Stomach (tissue), 9 donors: ENCODE measurements around the gene WT1. TPM values are rescaled to one million over a fixed set of nuclear protein-coding genes. Genes with fewer than 3 reads are reported as not detected.
"Not testable (repeated sequence)": the region's sequence is repeated elsewhere in the genome, so short reads cannot be mapped to it uniquely, and the experiment has no call there.

Source experiments
- DNase-seq, 2 donors: peaks; one replicate each; pipeline versions ENCODE4 v3.0.0 to v3.0.0-alpha.2; 2013 to 2019
- H3K27ac ChIP-seq, 5 donors: fragments of 200-600 bp in 4 of 5; sonication (generic) in 4 of 5; one replicate each; pipeline ENCODE4 v1.5.1; 2013 to 2019; ENCODE audit warnings: mild to moderate bottlenecking in 1 of 5, moderate library complexity in 1 of 5
- H3K27me3 ChIP-seq, 3 donors: fragments of 200-600 bp; sonication (generic); one replicate each; pipeline ENCODE4 v1.5.1; 2017 to 2019; ENCODE audit warnings: mixed run types in 1 of 3
- H3K36me3 ChIP-seq, 4 donors: fragments of 200-600 bp; sonication (generic); 1 replicate in 3 of 4; 2 replicates in 1 of 4; pipeline ENCODE4 v1.5.1; 2016 to 2019
- H3K4me1 ChIP-seq, 4 donors: fragments of 200-600 bp; sonication (generic); one replicate each; pipeline ENCODE4 v1.5.1; 2016 to 2019
- H3K4me3 ChIP-seq, 4 donors: fragments of 200-600 bp; sonication (generic) in 3 of 4; one replicate each; pipeline ENCODE4 v1.5.1; 2016 to 2019; ENCODE audit warnings: mild to moderate bottlenecking in 1 of 4
- H3K9me3 ChIP-seq, 4 donors: fragments of 200-600 bp; sonication (generic); one replicate each; pipeline ENCODE4 v1.5.1; 2016 to 2019
- EP300 ChIP-seq: sonication (generic); formaldehyde crosslinking; IDR thresholded peaks from one replicate; pipeline ENCODE4 v1.6.1; 2017; ENCODE audit warnings: antibody characterized with exemption
- POLR2A ChIP-seq, 4 donors: fragments of 450-650 bp; IDR thresholded peaks; one replicate each; pipeline ENCODE4 v1.6.1; 2016; ENCODE audit warnings: antibody characterized with exemption in 4 of 4, control low read depth in 2 of 4, mild to moderate bottlenecking in 1 of 4, moderate library complexity in 1 of 4
- POLR2AphosphoS5 ChIP-seq, 3 donors: sonication (generic); formaldehyde crosslinking; IDR thresholded peaks; one replicate each; pipeline ENCODE4 v1.6.1; 2016; ENCODE audit warnings: antibody characterized with exemption in 3 of 3
- WGBS, 5 donors: extraction: QIAGEN DNeasy Blood & Tissue Kit in 3 of 5; methylation state at CpG; one replicate each; pipeline versions ENCODE4 v1.1.5 to v1.1.7; 2013 to 2018; 5-methylcytosine and 5-hydroxymethylcytosine counted together
- intact Hi-C: fragments of 100-400 bp; cut with DNase I; formaldehyde crosslinking; loops from one replicate; pipeline ENCODE4 v1.15.1; 2023; ENCODE audit warnings: low total_unique reads
- polyA plus RNA-seq, 3 donors: library from polyadenylated mRNA; stranded (reverse); fragments of 200-250 nt; gene quantifications; one replicate each; pipeline ENCODE4 v1.2.3, GENCODE V29; 2013
- total RNA-seq, 5 donors: library from RNA; depleted of rRNA; stranded (reverse); fragments of >200 nt; gene quantifications; one replicate each; pipeline versions ENCODE4 v1.1.0 to v1.2.3, GENCODE V29; 2014 to 2016
- TF ChIP-seq, protein P1 (sequence below), 7 experiments: fragments of 450-650 bp in 4 of 7; fragments of 200-600 bp in 3 of 7; sonication (generic) in 3 of 7; IDR thresholded peaks; one replicate each; pipeline ENCODE4 v1.5.1; 2016 to 2019; ENCODE audit warnings: antibody characterized with exemption in 7 of 7, control low read depth in 2 of 7, mild to moderate bottlenecking in 1 of 7
- donor health status: healthy with polysubstance abuse.
- donor health status: Bipolar disorder and iron deficiency.
- donor health status: healthy.

WT1 gene
- total and polyA plus RNA-seq, 8 donors, result 0.31 to 3.1 TPM; not detected in 6

DNA sequence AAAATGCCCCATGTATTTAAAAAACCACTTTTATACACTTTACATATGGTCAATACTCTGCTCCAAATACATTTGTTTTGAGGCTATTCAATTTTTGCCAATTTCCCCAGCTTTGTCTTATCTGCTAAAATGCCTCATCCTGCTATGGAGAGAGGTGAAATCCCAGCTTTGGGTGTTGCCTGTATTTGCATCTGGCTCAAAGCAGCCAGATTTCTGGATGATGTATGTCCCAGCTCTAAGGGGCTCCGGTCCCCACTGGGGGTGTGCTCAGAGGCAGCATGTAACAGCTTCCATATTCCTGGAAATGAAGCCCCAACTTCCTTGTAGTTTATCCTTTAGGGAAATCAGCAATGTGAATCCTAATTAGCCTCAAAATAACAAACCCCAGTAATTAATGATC lies 59.5 kb downstream of the WT1 start:
- TF ChIP-seq POLR2A (IDR thresholded peaks at IDR 0.05) (no peak), POLR2AphosphoS5 (IDR thresholded peaks at IDR 0.05) (no peak), EP300 (no peak)
- TF ChIP-seq, protein P1, sequence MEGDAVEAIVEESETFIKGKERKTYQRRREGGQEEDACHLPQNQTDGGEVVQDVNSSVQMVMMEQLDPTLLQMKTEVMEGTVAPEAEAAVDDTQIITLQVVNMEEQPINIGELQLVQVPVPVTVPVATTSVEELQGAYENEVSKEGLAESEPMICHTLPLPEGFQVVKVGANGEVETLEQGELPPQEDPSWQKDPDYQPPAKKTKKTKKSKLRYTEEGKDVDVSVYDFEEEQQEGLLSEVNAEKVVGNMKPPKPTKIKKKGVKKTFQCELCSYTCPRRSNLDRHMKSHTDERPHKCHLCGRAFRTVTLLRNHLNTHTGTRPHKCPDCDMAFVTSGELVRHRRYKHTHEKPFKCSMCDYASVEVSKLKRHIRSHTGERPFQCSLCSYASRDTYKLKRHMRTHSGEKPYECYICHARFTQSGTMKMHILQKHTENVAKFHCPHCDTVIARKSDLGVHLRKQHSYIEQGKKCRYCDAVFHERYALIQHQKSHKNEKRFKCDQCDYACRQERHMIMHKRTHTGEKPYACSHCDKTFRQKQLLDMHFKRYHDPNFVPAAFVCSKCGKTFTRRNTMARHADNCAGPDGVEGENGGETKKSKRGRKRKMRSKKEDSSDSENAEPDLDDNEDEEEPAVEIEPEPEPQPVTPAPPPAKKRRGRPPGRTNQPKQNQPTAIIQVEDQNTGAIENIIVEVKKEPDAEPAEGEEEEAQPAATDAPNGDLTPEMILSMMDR (IDR thresholded peaks at IDR 0.05), result no peak
- Histone ChIP-seq H3K27me3 (peaks cover 0 to 34% (median 0%) of the 10 kb centered on the region in 3 donors), H3K4me1 (no peaks in the 10 kb centered on the region), H3K4me3 (no peak overlapping the region), H3K27ac (no peak overlapping the region), H3K9me3 (peaks cover 0 to 21% (median 7%) of the 10 kb centered on the region in 4 donors), H3K36me3 (no peaks in the 10 kb centered on the region)
- WGBS, 5 donors, result 17 to 71% (median 67%) methylated on average over 1 of the region's 1 CpG
- intact Hi-C loops, result no loop called here
- peak in 1 of 2 donors; percentile 76 for DNase-seq

- H3K4me1 ChIP-seq, result no peaks in the 10 kb centered on the region
- 36 to 53% (median 37%) methylated on average over 13 of the region's 13 CpGs for WGBS, 5 donors
- TF ChIP-seq EP300, result no peak
- no peak for TF ChIP-seq POLR2AphosphoS5 (IDR thresholded peaks at IDR 0.05)
- TF ChIP-seq, protein P1 (IDR thresholded peaks at IDR 0.05), result no peak
- TF ChIP-seq POLR2A (IDR thresholded peaks at IDR 0.05), result no peak
Observed at GRCh38 chr11:32374261-32374711, 61.1 kb downstream of the WT1 start.

GRCh38 chr11:32369987-32370386 lies 65.4 kb downstream of the WT1 start:
- H3K9me3 ChIP-seq, result peaks cover 7 to 20% (median 15%) of the 10 kb centered on the region in 4 donors
- H3K4me3 ChIP-seq, H3K4me1 ChIP-seq, DNase-seq, H3K27me3 ChIP-seq, intact Hi-C loops, H3K27ac ChIP-seq, H3K36me3 ChIP-seq: not testable (repeated sequence)

More at GRCh38 chr11:32374261-32374711, 61.1 kb downstream of the WT1 start:
- Histone ChIP-seq H3K27me3 (peaks cover 0 to 18% (median 0%) of the 10 kb centered on the region in 3 donors), H3K36me3 (no peaks in the 10 kb centered on the region), H3K27ac (no peak overlapping the region), H3K9me3 (peaks cover 2 to 21% (median 7%) of the 10 kb centered on the region in 4 donors), H3K4me3 (no peak overlapping the region)
- DNase-seq, result peak in 1 of 2 donors; percentile 59
- intact Hi-C loops, result no loop called here

GRCh38 chr11:32366666-32367065 lies 68.7 kb downstream of the WT1 start:
- H3K4me1 ChIP-seq, result no peaks in the 10 kb centered on the region
- no peak for DNase-seq
- peaks cover 0 to 11% (median 3%) of the 10 kb centered on the region in 3 donors for H3K27me3 ChIP-seq
- TF ChIP-seq EP300 (no peak), POLR2A (IDR thresholded peaks at IDR 0.05) (no peak), POLR2AphosphoS5 (IDR thresholded peaks at IDR 0.05) (no peak)
- TF ChIP-seq, protein P1 (IDR thresholded peaks at IDR 0.05), result no peak
- intact Hi-C loops, result no loop called here
- 86 to 100% (median 90%) methylated on average over 1 of the region's 1 CpG for WGBS, 5 donors
- H3K9me3 ChIP-seq, result peaks cover 5 to 20% (median 15%) of the 10 kb centered on the region in 4 donors
- H3K27ac ChIP-seq, result no peak overlapping the region
- no peaks in the 10 kb centered on the region for H3K36me3 ChIP-seq
- no peak overlapping the region for H3K4me3 ChIP-seq

GRCh38 chr11:32365192-32365591 lies 70.1 kb downstream of the WT1 start:
- DNase-seq, result no peak
- no peaks in the 10 kb centered on the region for H3K4me1 ChIP-seq
- intact Hi-C loops, result no loop called here
- H3K27me3 ChIP-seq, result peaks cover 0 to 11% (median 3%) of the 10 kb centered on the region in 3 donors
- H3K4me3 ChIP-seq, result no peak overlapping the region
- WGBS, 5 donors, result 63 to 77% (median 66%) methylated on average over 4 of the region's 4 CpGs
- peaks cover 5 to 20% (median 15%) of the 10 kb centered on the region in 4 donors for H3K9me3 ChIP-seq
- no peaks in the 10 kb centered on the region for H3K36me3 ChIP-seq
- TF ChIP-seq POLR2AphosphoS5 (IDR thresholded peaks at IDR 0.05) (no peak), EP300 (no peak), POLR2A (IDR thresholded peaks at IDR 0.05) (no peak)
- TF ChIP-seq, protein P1 (IDR thresholded peaks at IDR 0.05), result no peak
- no peak overlapping the region for H3K27ac ChIP-seq
